SK-N-SH (cell line): ENCODE data around the gene FGD3. TPM values are rescaled to one million over a fixed set of nuclear protein-coding genes. Genes with fewer than 3 reads are reported as not detected.

Experiments
- CTCF ChIA-PET: fragments of 300-600, 350-600 bp; formaldehyde crosslinking; extraction: SDS; loops from one replicate; lab custom pipeline; 2021; lab: Yijun Ruan, JAX
- POLR2A ChIA-PET: fragments of 350-600 bp; sonication (Branson Sonifier 250); formaldehyde crosslinking; extraction: SDS; loops from one replicate; lab custom pipeline; 2020; ENCODE audit warnings: antibody characterized with exemption, inconsistent platforms; lab: Yijun Ruan, JAX
- DNase-seq: peaks from one replicate; pipeline ENCODE4 v3.0.0; 2012
- H2AFZ ChIP-seq: fragments of 200-600 bp; sonication (generic); 2 replicates; pipeline ENCODE4 v1.8.1; 2016; ENCODE audit warnings: antibody characterized with exemption, mild to moderate bottlenecking, low read depth
- H3F3A ChIP-seq: fragments of 200-600 bp; sonication (generic); replicated peaks from 2 replicates; pipeline ENCODE3; 2016; ENCODE audit warnings: antibody characterized with exemption, mild to moderate bottlenecking; ENCODE audit not compliant: insufficient read depth
- H3K27ac ChIP-seq, 2 experiments: fragments of 200-500 bp in 1 of 2; fragments of 200-600 bp in 1 of 2; sonication (Bioruptor generic) in 1 of 2; sonication (generic), shearing (Covaris generic) in 1 of 2; 2 replicates each; pipeline versions ENCODE4 v1.5.1 to v1.6.1; 2014 to 2016; ENCODE audit warnings: low read depth in 2 of 2, inconsistent platforms in 1 of 2, low read length in 1 of 2, mild to moderate bottlenecking in 1 of 2, mixed read lengths in 1 of 2
- H3K27me3 ChIP-seq: fragments of 200-600 bp; sonication (generic), shearing (Covaris generic); 2 replicates; pipeline ENCODE4 v1.6.1; 2016; ENCODE audit warnings: mixed run types; ENCODE audit not compliant: insufficient read depth
- H3K36me3 ChIP-seq, 2 experiments: fragments of 200-500 bp in 1 of 2; fragments of 200-600 bp in 1 of 2; sonication (Bioruptor generic) in 1 of 2; sonication (generic) in 1 of 2; replicated peaks in 1 of 2; 2 replicates each; pipeline versions ENCODE3 to v1.5.1; 2014 to 2016; ENCODE audit warnings: low read length in 1 of 2, mild to moderate bottlenecking in 1 of 2; ENCODE audit not compliant: insufficient read depth in 2 of 2, control insufficient read depth in 1 of 2
- H3K4me1 ChIP-seq, 2 experiments: fragments of 200-500 bp in 1 of 2; fragments of 200-600 bp in 1 of 2; sonication (Bioruptor generic) in 1 of 2; sonication (generic), shearing (Covaris generic) in 1 of 2; 2 replicates each; pipeline versions ENCODE4 v1.5.1 to v1.6.1; 2014 to 2016; ENCODE audit warnings: low read depth in 1 of 2, low read length in 1 of 2, mixed run types in 1 of 2; ENCODE audit not compliant: insufficient read depth in 2 of 2, control insufficient read depth in 1 of 2
- H3K4me2 ChIP-seq: fragments of 200-600 bp; sonication (generic), shearing (Covaris generic); 2 replicates; pipeline ENCODE4 v1.6.1; 2017; ENCODE audit warnings: mixed run types
- H3K4me3 ChIP-seq, 2 experiments: fragments of 200-500 bp in 1 of 2; fragments of 200-600 bp in 1 of 2; sonication (Bioruptor generic) in 1 of 2; sonication (generic), shearing (Covaris generic) in 1 of 2; 2 replicates each; pipeline versions ENCODE4 v1.5.1 to v1.8.1; 2014 to 2016; ENCODE audit warnings: low read depth in 2 of 2, inconsistent platforms in 1 of 2, low read length in 1 of 2, mild to moderate bottlenecking in 1 of 2, mixed read lengths in 1 of 2, moderate library complexity in 1 of 2
- H3K79me2 ChIP-seq: fragments of 200-600 bp; sonication (generic); 2 replicates; pipeline ENCODE4 v1.8.1; 2017; ENCODE audit warnings: mild to moderate bottlenecking; ENCODE audit not compliant: insufficient read depth
- H3K9ac ChIP-seq: fragments of 200-600 bp; sonication (generic); 2 replicates; pipeline ENCODE4 v1.6.1; 2017; ENCODE audit warnings: mixed run types
- H3K9me2 ChIP-seq: fragments of 200-600 bp; sonication (generic); 2 replicates; pipeline ENCODE4 v1.6.1; 2017; ENCODE audit warnings: mixed run types
- H3K9me3 ChIP-seq: fragments of 200-600 bp; sonication (generic); 2 replicates; pipeline ENCODE4 v1.6.1; 2017; ENCODE audit warnings: mixed run types, mild to moderate bottlenecking, moderate library complexity
- H4K20me1 ChIP-seq: fragments of 200-600 bp; sonication (generic); 2 replicates; pipeline ENCODE4 v1.6.1; 2017; ENCODE audit warnings: mild to moderate bottlenecking, mixed run types; ENCODE audit not compliant: insufficient read depth
- CHD2 ChIP-seq: fragments of 150-350 bp; IDR thresholded peaks from 2 replicates; pipeline ENCODE4 v1.6.1; 2018; ENCODE audit warnings: low read length; ENCODE audit not compliant: partially characterized antibody
- EZH2phosphoT487 ChIP-seq: fragments of 200-600 bp; sonication (generic); IDR thresholded peaks from 2 replicates; pipeline ENCODE4 v1.6.1; 2017; ENCODE audit warnings: low read depth, mixed run types, mild to moderate bottlenecking, antibody characterized with exemption, moderate library complexity, borderline replicate concordance
- FOSL2 ChIP-seq: IDR thresholded peaks from 2 replicates; pipeline ENCODE4 v1.4.0; 2012; ENCODE audit warnings: low read depth, mild to moderate bottlenecking, moderate library complexity, borderline replicate concordance
- FOXJ3 ChIP-seq: sonication (generic); formaldehyde crosslinking; IDR thresholded peaks from 2 replicates; pipeline ENCODE4 v1.5.1; 2020; ENCODE audit warnings: mild to moderate bottlenecking, missing genetic modification reagents
- FOXM1 ChIP-seq: IDR thresholded peaks from 2 replicates; pipeline ENCODE4 v1.4.0; 2012; ENCODE audit warnings: low read depth, mild to moderate bottlenecking
- GABPA ChIP-seq: IDR thresholded peaks from 2 replicates; pipeline ENCODE4 v1.4.0; 2012; ENCODE audit warnings: low read depth, mild to moderate bottlenecking
- GATA2 ChIP-seq: sonication (generic); formaldehyde crosslinking; IDR thresholded peaks from 2 replicates; pipeline ENCODE4 v1.5.0; 2020; ENCODE audit warnings: mild to moderate bottlenecking, missing genetic modification reagents
- IRF3 ChIP-seq: fragments of 150-350 bp; IDR thresholded peaks from 2 replicates; pipeline ENCODE4 v1.6.1; 2016; ENCODE audit warnings: mild to moderate bottlenecking, low read depth, low read length
- MXI1 ChIP-seq: IDR thresholded peaks from 2 replicates; pipeline ENCODE4 v1.6.1; 2012; ENCODE audit warnings: mild to moderate bottlenecking, low read depth, low read length, improper control_type of control experiment
- NFIC ChIP-seq: IDR thresholded peaks from 2 replicates; pipeline ENCODE4 v1.4.0; 2012; ENCODE audit warnings: borderline replicate concordance
- PBX3 ChIP-seq: IDR thresholded peaks from 2 replicates; pipeline ENCODE4; 2012
- RAD21 ChIP-seq: IDR thresholded peaks from 2 replicates; pipeline ENCODE4 v1.6.1; 2012; ENCODE audit warnings: mild to moderate bottlenecking, low read length
- RCOR1 ChIP-seq: fragments of 150-350 bp; IDR thresholded peaks from 2 replicates; pipeline ENCODE4 v1.6.1; 2017; ENCODE audit warnings: antibody characterized with exemption, low read length
- RXRA ChIP-seq: IDR thresholded peaks from 2 replicates; pipeline ENCODE4 v1.4.0; 2012; ENCODE audit warnings: low read depth, mild to moderate bottlenecking, borderline replicate concordance
- SIN3A ChIP-seq: IDR thresholded peaks from 2 replicates; pipeline ENCODE4 v1.6.1; 2012; ENCODE audit warnings: low read depth, mild to moderate bottlenecking, low read length, moderate library complexity, borderline replicate concordance
- TEAD4 ChIP-seq: IDR thresholded peaks from 2 replicates; pipeline ENCODE4 v1.4.0; 2012; ENCODE audit warnings: mild to moderate bottlenecking, borderline replicate concordance; ENCODE audit not compliant: insufficient read depth
- USF1 ChIP-seq: IDR thresholded peaks from 2 replicates; pipeline ENCODE4 v1.4.0; 2012; ENCODE audit warnings: low read depth, borderline replicate concordance
- USF2 ChIP-seq: fragments of 150-350 bp; IDR thresholded peaks from 2 replicates; pipeline ENCODE4 v1.6.1; 2017; ENCODE audit warnings: antibody characterized with exemption, low read length, low read depth, borderline replicate concordance
- YY1 ChIP-seq: IDR thresholded peaks from 2 replicates; pipeline ENCODE4 v1.4.0; 2012; ENCODE audit warnings: low read depth, mild to moderate bottlenecking
- WGBS: methylation state at CpG from one replicate; pipeline ENCODE4 v1.1.6; 2017; ENCODE audit warnings: low lambda C conversion rate; 5-methylcytosine and 5-hydroxymethylcytosine counted together
- polyA plus RNA-seq, 3 experiments: library from polyadenylated mRNA; depleted of rRNA; stranded (reverse); fragments of >200 nt; gene quantifications; 2 replicates each; pipeline ENCODE4 v1.2.3, GENCODE V29; 2012

FGD3 gene
- polyA plus RNA-seq, 1 of the 3 experiments (the other 2 are of a cell fraction) = not detected

GRCh38 chr9:92945796-92946195 lies 1.5 kb upstream of the FGD3 start:
- H3K9me3 ChIP-seq = no peaks in the 10 kb centered on the region
- no peaks in the 10 kb centered on the region for H3K79me2 ChIP-seq
- ChIA-PET CTCF (no interaction called here), POLR2A (no interaction called here)
- H3F3A ChIP-seq = no peaks in the 10 kb centered on the region
- H3K9ac ChIP-seq = no peak overlapping the region
- no peaks in the 10 kb centered on the region for H3K36me3 ChIP-seq
- H3K4me3 ChIP-seq = no peak overlapping the region
- peaks cover 12% of the 10 kb centered on the region for H3K27me3 ChIP-seq
- peaks cover 0 to 4% of the 10 kb centered on the region in 2 experiments; a peak in 1 of 4 replicates for H3K4me1 ChIP-seq
- DNase-seq = no peak
- H3K27ac ChIP-seq = no peak overlapping the region
- WGBS = 79% methylated on average over 8 of the region's 8 CpGs
- H3K4me2 ChIP-seq = no peak overlapping the region
- H2AFZ ChIP-seq = no peak overlapping the region
- H4K20me1 ChIP-seq = no peaks in the 10 kb centered on the region
- no peaks in the 10 kb centered on the region for H3K9me2 ChIP-seq
- TF ChIP-seq NFIC = no peak
- no peak for TF ChIP-seq FOSL2
- TF ChIP-seq YY1 = no peak
- no peak for TF ChIP-seq RAD21
- TF ChIP-seq IRF3 = no peak
- no peak for TF ChIP-seq USF1
- no peak for TF ChIP-seq MXI1
- no peak for TF ChIP-seq GABPA
- TF ChIP-seq FOXM1 = no peak
- no peak for TF ChIP-seq RCOR1
- TF ChIP-seq SIN3A = no peak
- no peak for TF ChIP-seq EZH2phosphoT487
- no peak for TF ChIP-seq GATA2 (CRISPR knock-in tag)
- TF ChIP-seq RXRA = no peak
- TF ChIP-seq PBX3 = no peak
- TF ChIP-seq TEAD4 = no peak
- no peak for TF ChIP-seq USF2
- no peak for TF ChIP-seq FOXJ3 (CRISPR knock-in tag)
- TF ChIP-seq CHD2 = no peak
